Measurements from ENCODE around the gene FBXO4. TPM values are rescaled to one million over a fixed set of nuclear protein-coding genes. Genes with fewer than 3 reads are reported as not detected.

Gene FBXO4
- total and polyA plus RNA-seq, 4 donors: 10.2 to 19.5 (median 12.2) TPM

DNA sequence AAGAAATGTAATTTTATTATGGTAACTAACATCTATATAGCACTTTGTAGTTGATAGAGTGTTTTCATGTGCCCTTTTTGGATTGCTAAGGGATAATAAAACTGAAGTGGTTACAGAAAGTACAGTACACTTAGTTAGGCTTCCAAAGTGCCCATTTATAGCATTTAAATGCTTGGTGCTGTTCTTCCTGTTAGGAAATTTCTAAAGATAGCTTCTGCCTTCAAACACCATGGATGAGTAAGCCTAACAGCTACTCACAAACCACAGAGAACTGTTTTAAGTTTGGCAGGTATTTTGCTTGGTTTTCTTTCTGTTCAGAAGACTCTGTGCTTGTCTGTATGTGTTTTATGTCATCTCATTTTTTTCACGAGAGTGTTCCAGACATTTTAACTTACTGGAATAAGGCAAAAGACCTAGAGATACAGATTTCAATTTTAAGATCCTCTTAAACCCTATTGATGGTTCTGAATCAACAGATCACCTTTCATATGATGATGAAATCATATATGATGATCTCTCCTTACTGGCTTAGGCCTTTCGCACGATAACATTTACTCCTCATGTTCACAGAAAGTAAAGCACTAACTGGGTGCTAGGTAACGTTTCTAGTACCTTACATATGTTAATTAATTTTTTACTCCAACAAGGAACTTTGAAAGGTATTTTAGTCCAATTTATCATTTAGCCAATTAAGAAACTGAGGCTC lies 16.6 kb upstream of the FBXO4 start:
- H3K27me3 ChIP-seq (ENCODE audit: control insufficient read depth in 1 of 2, insufficient read depth in 2 of 2, low read length in 1 of 2): no peaks in the 10 kb centered on the region
- H3K27ac ChIP-seq (ENCODE audit: low read depth in 1 of 2, low read length in 2 of 2): no peak overlapping the region
- ATAC-seq (ENCODE audit: low FRiP score) (no peak), DNase-seq (no peak)
- H3K9me3 ChIP-seq (ENCODE audit: control insufficient read depth, low read length): no peaks in the 10 kb centered on the region
- H3K36me3 ChIP-seq (ENCODE audit: control insufficient read depth in 1 of 2, insufficient read depth in 2 of 2, low read length in 1 of 2): peaks cover 3% of the 10 kb centered on the region in 2 donors
- intact Hi-C loops (cut with DNase I): loop anchor here in 1 of 2 donors (5.0 kb wide), 1 partner anchor 51 kb away; no protein-coding TSS in a partner anchor
- WGBS, 2 donors: 75 to 81% methylated on average over 4 of the region's 4 CpGs
- H3K4me1 ChIP-seq (ENCODE audit: control insufficient read depth in 1 of 2, insufficient read depth in 2 of 2, low read length in 2 of 2): peaks cover 0 to 2% of the 10 kb centered on the region in 2 donors
- no peak overlapping the region for H3K4me3 ChIP-seq (ENCODE audit: low read length in 2 of 2)

DNA sequence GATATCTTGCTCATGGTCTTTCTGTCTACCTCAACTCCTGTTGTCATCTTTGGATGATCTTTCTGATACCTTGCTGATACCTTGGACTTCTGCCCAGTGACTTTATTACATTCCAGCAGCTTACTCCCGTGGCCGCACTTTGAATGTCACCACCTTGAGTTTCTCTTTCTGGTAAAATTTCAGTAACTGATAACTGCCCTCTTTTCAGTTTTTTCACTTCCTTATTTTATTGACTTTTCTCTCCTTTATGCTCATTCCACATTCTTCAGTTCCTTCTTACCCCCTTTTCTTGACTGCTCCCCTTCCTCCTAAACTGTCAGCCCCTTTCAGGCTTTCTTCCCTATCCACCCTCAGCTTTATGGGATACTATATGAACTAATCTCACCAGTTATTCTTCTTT lies 7.0 kb upstream of the FBXO4 start:
- no peak for DNase-seq
- intact Hi-C loops (cut with DNase I): no loop called here
- Histone ChIP-seq H3K4me1 (ENCODE audit: control insufficient read depth in 1 of 2, insufficient read depth in 2 of 2, low read length in 2 of 2) (no peaks in the 10 kb centered on the region), H3K36me3 (ENCODE audit: control insufficient read depth in 1 of 2, insufficient read depth in 2 of 2, low read length in 1 of 2) (peaks cover 3 to 5% of the 10 kb centered on the region in 2 donors), H3K4me3 (ENCODE audit: low read length in 2 of 2) (no peak overlapping the region), H3K9me3 (ENCODE audit: control insufficient read depth, low read length) (no peaks in the 10 kb centered on the region), H3K27me3 (ENCODE audit: control insufficient read depth in 1 of 2, insufficient read depth in 2 of 2, low read length in 1 of 2) (no peaks in the 10 kb centered on the region), H3K27ac (ENCODE audit: low read depth in 1 of 2, low read length in 2 of 2) (no peak overlapping the region)
- 86 to 87% methylated on average over 2 of the region's 2 CpGs for WGBS, 2 donors
- no peak for ATAC-seq (ENCODE audit: low FRiP score)

DNA sequence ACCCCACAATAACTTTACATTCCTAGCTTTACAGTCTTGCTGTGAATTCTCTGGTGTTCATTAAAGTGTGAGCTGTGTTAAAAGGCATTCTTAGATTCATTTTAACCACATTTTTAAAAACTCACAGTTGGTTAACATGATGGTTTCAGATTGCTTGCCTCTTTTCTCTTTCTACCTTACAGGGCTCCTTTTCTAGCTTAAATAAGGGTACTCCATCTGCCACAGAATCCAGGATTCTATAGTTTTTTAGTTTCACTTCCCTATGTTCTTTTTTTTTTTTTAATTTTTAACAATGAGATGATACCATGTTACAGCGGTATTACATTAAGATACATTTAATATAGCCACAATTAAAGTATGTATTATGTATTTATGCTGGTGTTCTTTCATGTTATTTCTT lies 3.9 kb upstream of the FBXO4 start:
- 95 to 99% methylated on average over 1 of the region's 1 CpG for WGBS, 2 donors
- H3K4me3 ChIP-seq (ENCODE audit: low read length in 2 of 2): no peak overlapping the region
- H3K4me1 ChIP-seq (ENCODE audit: control insufficient read depth in 1 of 2, insufficient read depth in 2 of 2, low read length in 2 of 2): no peaks in the 10 kb centered on the region
- intact Hi-C loops (cut with DNase I): loop anchor here in 1 of 2 donors (10.0 kb wide), 1 partner anchor 134 kb away; no protein-coding TSS in a partner anchor
- H3K36me3 ChIP-seq (ENCODE audit: control insufficient read depth in 1 of 2, insufficient read depth in 2 of 2, low read length in 1 of 2): peaks cover 3% of the 10 kb centered on the region in 2 donors
- H3K27me3 ChIP-seq (ENCODE audit: control insufficient read depth in 1 of 2, insufficient read depth in 2 of 2, low read length in 1 of 2): no peaks in the 10 kb centered on the region
- H3K27ac ChIP-seq (ENCODE audit: low read depth in 1 of 2, low read length in 2 of 2): no peak overlapping the region
- DNase-seq (no peak), ATAC-seq (ENCODE audit: low FRiP score) (no peak)
- no peaks in the 10 kb centered on the region for H3K9me3 ChIP-seq (ENCODE audit: control insufficient read depth, low read length)

DNA sequence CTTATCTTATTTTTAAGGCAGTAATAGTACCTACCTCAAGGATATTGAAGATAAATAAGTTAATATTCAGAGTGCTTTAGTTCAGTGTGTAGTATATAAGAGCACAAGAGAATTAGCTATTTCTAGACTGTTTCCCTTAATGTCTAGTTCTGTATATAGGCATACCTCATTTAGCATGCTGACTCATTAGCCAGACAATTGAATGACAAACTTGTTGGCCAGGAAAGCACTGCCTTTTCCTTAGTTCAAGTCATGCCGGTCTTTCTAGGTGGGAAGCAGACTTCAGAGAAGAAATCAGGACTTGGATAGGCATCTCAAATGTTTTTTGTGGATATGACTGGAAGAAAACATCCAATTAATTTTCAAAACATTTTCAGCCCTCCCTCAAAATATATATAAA lies 3.2 kb upstream of the FBXO4 start:
- no peak overlapping the region for H3K27ac ChIP-seq (ENCODE audit: low read depth in 1 of 2, low read length in 2 of 2)
- no peaks in the 10 kb centered on the region for H3K27me3 ChIP-seq (ENCODE audit: control insufficient read depth in 1 of 2, insufficient read depth in 2 of 2, low read length in 1 of 2)
- H3K36me3 ChIP-seq (ENCODE audit: control insufficient read depth in 1 of 2, insufficient read depth in 2 of 2, low read length in 1 of 2): peaks cover 3% of the 10 kb centered on the region in 2 donors
- intact Hi-C loops (cut with DNase I): loop anchor here in 1 of 2 donors (10.0 kb wide), 1 partner anchor 133 kb away; no protein-coding TSS in a partner anchor
- H3K4me1 ChIP-seq (ENCODE audit: control insufficient read depth in 1 of 2, insufficient read depth in 2 of 2, low read length in 2 of 2): no peaks in the 10 kb centered on the region
- H3K4me3 ChIP-seq (ENCODE audit: low read length in 2 of 2): no peak overlapping the region
- DNase-seq (no peak), ATAC-seq (ENCODE audit: low FRiP score) (no peak)
- WGBS, 2 donors: 11 to 33% methylated on average over 1 of the region's 1 CpG
- H3K9me3 ChIP-seq (ENCODE audit: control insufficient read depth, low read length): no peaks in the 10 kb centered on the region

DNA sequence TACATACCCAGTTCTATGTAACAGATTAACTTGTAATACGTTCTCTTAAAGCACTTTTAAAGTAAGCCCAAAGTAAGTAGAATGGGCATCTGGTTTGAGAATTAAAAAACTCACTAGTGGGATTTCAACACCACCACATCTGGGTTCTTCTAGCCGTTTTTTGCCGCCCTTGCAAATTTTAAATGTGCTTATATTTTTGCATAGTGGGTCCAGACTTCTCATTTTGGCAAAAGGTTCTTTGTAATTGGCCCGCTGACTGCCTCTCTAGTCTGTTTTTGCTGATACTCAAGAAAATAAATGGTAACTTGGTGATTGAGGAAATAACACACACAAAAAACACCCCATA lies 582 bp upstream of the FBXO4 start:
- ATAC-seq (ENCODE audit: low FRiP score) (no peak), DNase-seq (no peak)
- intact Hi-C loops (cut with DNase I): loop anchor here (2.0 to 10.0 kb wide), 2 partner anchors 68 to 130 kb away; no protein-coding TSS in a partner anchor
- Histone ChIP-seq H3K36me3 (ENCODE audit: control insufficient read depth in 1 of 2, insufficient read depth in 2 of 2, low read length in 1 of 2) (peaks cover under 1 to 2% of the 10 kb centered on the region in 2 donors), H3K4me1 (ENCODE audit: control insufficient read depth in 1 of 2, insufficient read depth in 2 of 2, low read length in 2 of 2) (no peaks in the 10 kb centered on the region), H3K27ac (ENCODE audit: low read depth in 1 of 2, low read length in 2 of 2) (peak overlapping the region; percentile 51 to 99), H3K27me3 (ENCODE audit: control insufficient read depth in 1 of 2, insufficient read depth in 2 of 2, low read length in 1 of 2) (no peaks in the 10 kb centered on the region), H3K4me3 (ENCODE audit: low read length in 2 of 2) (peak overlapping the region; percentile 4 to 86), H3K9me3 (ENCODE audit: control insufficient read depth, low read length) (no peaks in the 10 kb centered on the region)
- 56 to 59% methylated on average over 4 of the region's 4 CpGs for WGBS, 2 donors

DNA sequence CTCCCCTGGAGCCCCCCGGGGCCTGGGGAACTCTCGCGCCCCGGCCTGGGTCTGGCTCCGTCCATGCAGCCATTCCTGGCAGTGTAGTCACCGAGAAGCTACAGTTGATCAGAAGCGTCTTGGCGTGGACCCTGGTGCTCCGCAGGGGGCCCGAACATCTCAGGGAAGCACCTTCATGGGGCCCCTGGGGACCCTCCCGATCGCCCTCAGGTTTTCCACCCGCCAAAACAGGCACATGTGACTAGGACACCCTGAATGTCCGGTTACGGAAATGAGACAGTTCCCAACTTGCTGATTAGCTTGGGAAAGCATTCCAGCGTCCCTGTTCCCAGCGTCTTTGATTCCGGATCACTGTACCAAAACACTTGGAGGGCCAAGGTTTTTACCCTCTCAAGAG lies 472 bp downstream of the FBXO4 start:
- WGBS, 2 donors: 0% methylated on average over 14 to 18 of the region's 18 CpGs
- ATAC-seq (ENCODE audit: low FRiP score) (peak; percentile 40), DNase-seq (peak; percentile 61 to 81)
- Histone ChIP-seq H3K27me3 (ENCODE audit: control insufficient read depth in 1 of 2, insufficient read depth in 2 of 2, low read length in 1 of 2) (no peaks in the 10 kb centered on the region), H3K36me3 (ENCODE audit: control insufficient read depth in 1 of 2, insufficient read depth in 2 of 2, low read length in 1 of 2) (no peaks in the 10 kb centered on the region), H3K4me1 (ENCODE audit: control insufficient read depth in 1 of 2, insufficient read depth in 2 of 2, low read length in 2 of 2) (no peaks in the 10 kb centered on the region), H3K9me3 (ENCODE audit: control insufficient read depth, low read length) (no peaks in the 10 kb centered on the region), H3K4me3 (ENCODE audit: low read length in 2 of 2) (peak overlapping the region; percentile 74 to 86), H3K27ac (ENCODE audit: low read depth in 1 of 2, low read length in 2 of 2) (peak overlapping the region; percentile 51 to 99)
- intact Hi-C loops (cut with DNase I): loop anchor here (1.0 to 10.0 kb wide), 4 partner anchors 54 to 129 kb away; no protein-coding TSS in a partner anchor

DNA sequence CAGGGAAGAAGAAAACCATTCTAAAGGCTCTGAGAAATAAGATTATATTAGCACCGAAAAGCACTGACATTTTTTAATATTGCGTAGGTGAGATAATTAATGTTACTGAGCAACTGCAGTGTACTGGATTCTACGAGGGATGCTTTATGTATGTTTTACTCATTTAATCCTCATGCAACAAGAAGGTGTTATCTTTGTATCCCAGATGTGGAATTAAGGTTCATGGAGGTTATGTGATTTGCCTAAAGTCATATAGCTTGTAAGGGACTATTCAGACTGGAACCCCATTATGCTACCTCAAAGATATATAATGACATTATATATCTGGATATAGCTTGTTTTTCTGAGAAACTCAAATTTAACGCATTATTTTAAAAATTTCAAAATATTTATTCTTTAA lies 2.5 kb downstream of the FBXO4 start:
- intact Hi-C loops (cut with DNase I): loop anchor here in 1 of 2 donors (10.0 kb wide), 1 partner anchor 127 kb away; no protein-coding TSS in a partner anchor
- no peak overlapping the region for H3K4me3 ChIP-seq (ENCODE audit: low read length in 2 of 2)
- no peak for DNase-seq
- no peaks in the 10 kb centered on the region for H3K27me3 ChIP-seq (ENCODE audit: control insufficient read depth in 1 of 2, insufficient read depth in 2 of 2, low read length in 1 of 2)
- no peaks in the 10 kb centered on the region for H3K4me1 ChIP-seq (ENCODE audit: control insufficient read depth in 1 of 2, insufficient read depth in 2 of 2, low read length in 2 of 2)
- H3K36me3 ChIP-seq (ENCODE audit: control insufficient read depth in 1 of 2, insufficient read depth in 2 of 2, low read length in 1 of 2): no peaks in the 10 kb centered on the region
- no peak overlapping the region for H3K27ac ChIP-seq (ENCODE audit: low read depth in 1 of 2, low read length in 2 of 2)
- H3K9me3 ChIP-seq (ENCODE audit: control insufficient read depth, low read length): no peaks in the 10 kb centered on the region
- WGBS, 2 donors: 95 to 98% methylated on average over 4 of the region's 4 CpGs
- ATAC-seq (ENCODE audit: low FRiP score): no peak

DNA sequence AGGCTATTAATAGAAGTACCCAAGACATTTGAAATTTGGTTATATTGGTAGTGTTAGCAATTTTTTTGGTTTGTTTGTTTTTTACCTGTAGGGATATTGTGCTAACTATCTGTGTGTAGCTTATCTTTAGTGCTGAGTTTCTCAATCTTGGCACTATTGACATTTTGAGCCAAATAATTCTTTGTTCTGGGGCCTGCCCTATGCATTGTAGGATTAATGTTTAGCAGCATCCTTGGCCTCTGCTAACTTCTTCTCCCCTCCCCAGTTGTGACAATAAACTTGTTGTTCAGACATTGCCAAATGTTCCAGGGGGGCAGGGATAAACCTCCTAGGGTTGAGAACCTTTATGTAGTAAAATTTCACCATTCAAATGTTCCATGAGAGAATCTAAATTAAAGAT lies 4.0 kb downstream of the FBXO4 start:
- Histone ChIP-seq H3K27ac (ENCODE audit: low read depth in 1 of 2, low read length in 2 of 2) (no peak overlapping the region), H3K4me3 (ENCODE audit: low read length in 2 of 2) (no peak overlapping the region), H3K4me1 (ENCODE audit: control insufficient read depth in 1 of 2, insufficient read depth in 2 of 2, low read length in 2 of 2) (no peaks in the 10 kb centered on the region), H3K9me3 (ENCODE audit: control insufficient read depth, low read length) (no peaks in the 10 kb centered on the region), H3K27me3 (ENCODE audit: control insufficient read depth in 1 of 2, insufficient read depth in 2 of 2, low read length in 1 of 2) (no peaks in the 10 kb centered on the region), H3K36me3 (ENCODE audit: control insufficient read depth in 1 of 2, insufficient read depth in 2 of 2, low read length in 1 of 2) (no peaks in the 10 kb centered on the region)
- ATAC-seq (ENCODE audit: low FRiP score) (no peak), DNase-seq (no peak)
- intact Hi-C loops (cut with DNase I): loop anchor here in 1 of 2 donors (10.0 kb wide), 1 partner anchor 126 kb away; no protein-coding TSS in a partner anchor

DNA sequence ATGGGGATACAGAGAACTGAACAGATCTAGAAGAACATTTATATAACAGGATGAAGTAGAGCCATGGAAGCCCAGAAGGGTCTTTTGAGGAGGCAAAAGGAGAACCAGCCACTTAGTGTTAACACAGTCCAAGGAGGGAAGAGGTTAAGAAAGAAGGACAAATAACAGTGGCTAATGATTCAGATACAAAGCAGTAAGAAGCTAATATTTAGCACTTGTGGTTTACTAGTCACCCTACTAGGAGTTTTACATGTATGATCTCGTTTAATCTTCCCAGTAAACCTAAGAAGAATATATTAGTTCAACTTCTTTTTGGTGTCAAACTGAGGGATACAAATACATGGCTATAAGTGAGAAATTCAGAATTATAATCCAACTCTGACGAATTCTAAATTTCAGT lies 7.7 kb downstream of the FBXO4 start:
- H3K9me3 ChIP-seq (ENCODE audit: control insufficient read depth, low read length): no peaks in the 10 kb centered on the region

More for the DNA sequence above, 7.7 kb downstream of the FBXO4 start:
- intact Hi-C loops (cut with DNase I): no loop called here
- ATAC-seq (ENCODE audit: low FRiP score): no peak
- H3K27ac ChIP-seq (ENCODE audit: low read depth in 1 of 2, low read length in 2 of 2): no peak overlapping the region
- WGBS, 2 donors: 92 to 96% methylated on average over 2 of the region's 2 CpGs
- no peaks in the 10 kb centered on the region for H3K4me1 ChIP-seq (ENCODE audit: control insufficient read depth in 1 of 2, insufficient read depth in 2 of 2, low read length in 2 of 2)
- H3K4me3 ChIP-seq (ENCODE audit: low read length in 2 of 2): no peak overlapping the region
- no peaks in the 10 kb centered on the region for H3K27me3 ChIP-seq (ENCODE audit: control insufficient read depth in 1 of 2, insufficient read depth in 2 of 2, low read length in 1 of 2)
- H3K36me3 ChIP-seq (ENCODE audit: control insufficient read depth in 1 of 2, insufficient read depth in 2 of 2, low read length in 1 of 2): peaks cover 0 to 1% of the 10 kb centered on the region in 2 donors
- no peak for DNase-seq
